MCF 10A (cell line): ENCODE data around the gene PNMA8C. TPM values are rescaled to one million over a fixed set of nuclear protein-coding genes. Genes with fewer than 3 reads are reported as not detected.

ENCODE experiments used
- BruUV-seq: library from RNA; stranded (reverse); fragments of 400-500 nt; replicated peaks from 2 replicates; lab custom pipeline; 2021; lab: Mats Ljungman, UMichigan
- CTCF ChIA-PET: fragments of 300-600 bp; sonication (Branson Sonifier 250); formaldehyde crosslinking; extraction: SDS; loops from one replicate; lab custom pipeline; 2021; ENCODE audit warnings: antibody characterized with exemption, inconsistent platforms; lab: Yijun Ruan, JAX
- POLR2A ChIA-PET: fragments of 300-600, 350-650 bp; sonication (Branson Sonifier 250); formaldehyde crosslinking; extraction: SDS; loops from one replicate; lab custom pipeline; 2020; ENCODE audit warnings: antibody characterized with exemption, inconsistent platforms; lab: Yijun Ruan, JAX
- DNase-seq: peaks from one replicate; pipeline ENCODE4 v3.0.0-alpha.2; 2018; ENCODE audit not compliant: unreplicated experiment
- H3K27ac Mint-ChIP-seq: one replicate; pipeline ENCODE4 v1.8.0; 2022; ENCODE audit warnings: mild to moderate bottlenecking, low read depth, mixed read lengths; ENCODE audit not compliant: unreplicated experiment
- H3K27me3 Mint-ChIP-seq: one replicate; pipeline ENCODE4 v1.8.0; 2022; ENCODE audit warnings: mixed read lengths; ENCODE audit not compliant: insufficient read depth, unreplicated experiment
- H3K36me3 Mint-ChIP-seq: one replicate; pipeline ENCODE4 v1.8.0; 2022; ENCODE audit warnings: mild to moderate bottlenecking, moderate library complexity, mixed read lengths; ENCODE audit not compliant: insufficient read depth, unreplicated experiment
- H3K4me1 Mint-ChIP-seq: one replicate; pipeline ENCODE4 v1.8.0; 2022; ENCODE audit warnings: mixed read lengths; ENCODE audit not compliant: insufficient read depth, unreplicated experiment
- H3K4me3 Mint-ChIP-seq: one replicate; pipeline ENCODE4 v1.8.0; 2022; ENCODE audit warnings: mild to moderate bottlenecking, moderate library complexity, mixed read lengths; ENCODE audit not compliant: unreplicated experiment
- H3K9me3 Mint-ChIP-seq: one replicate; pipeline ENCODE4 v1.8.0; 2022; ENCODE audit warnings: mixed read lengths; ENCODE audit not compliant: unreplicated experiment
- CTCF ChIP-seq: fragments of 200-600 bp; IDR thresholded peaks from one replicate; pipeline ENCODE4 v1.8.0; 2022; ENCODE audit warnings: antibody characterized with exemption, mild to moderate bottlenecking; ENCODE audit not compliant: unreplicated experiment
- intact Hi-C: fragments of 100-400 bp; cut with micrococcal nuclease; formaldehyde crosslinking; loops from 2 replicates; pipeline ENCODE4 v1.14.1; 2022
- total RNA-seq: library from RNA; stranded (reverse); gene quantifications from 2 replicates; pipeline ENCODE4 v1.2.3, GENCODE V29; 2022

The PNMA8C gene
- total RNA-seq, 1 experiment from 2014 or later = not detected

- intact Hi-C loops = no loop called here
- no peaks in the 10 kb centered on the region for H3K4me1 Mint-ChIP-seq
- ChIA-PET POLR2A (no interaction called here), CTCF (interaction anchor here (0.6 to 1.2 kb wide), 3 partner anchors 9 to 59 kb away, joined by 3 read pairs; no protein-coding TSS in a partner anchor)
- H3K9me3 Mint-ChIP-seq = no peaks in the 10 kb centered on the region
- H3K27me3 Mint-ChIP-seq = no peaks in the 10 kb centered on the region
- TF ChIP-seq CTCF = no peak
- no TSS peak for BruUV-seq
- H3K4me3 Mint-ChIP-seq = no peak overlapping the region
- no peak overlapping the region for H3K27ac Mint-ChIP-seq
- no peak for DNase-seq
- H3K36me3 Mint-ChIP-seq = no peaks in the 10 kb centered on the region
Observed at GRCh38 chr19:46411088-46411924, 17.4 kb downstream of the PNMA8C start.

GRCh38 chr19:46410205-46411087 lies 18.3 kb downstream of the PNMA8C start:
- ChIA-PET POLR2A (no interaction called here), CTCF (interaction anchor here (1.0 to 1.2 kb wide), 2 partner anchors 8 to 14 kb away, joined by 3 read pairs; no protein-coding TSS in a partner anchor)
- no peak for DNase-seq
- Mint-ChIP-seq H3K27ac (no peak overlapping the region), H3K9me3 (no peaks in the 10 kb centered on the region), H3K36me3 (no peaks in the 10 kb centered on the region), H3K4me3 (no peak overlapping the region), H3K27me3 (no peaks in the 10 kb centered on the region), H3K4me1 (no peaks in the 10 kb centered on the region)
- BruUV-seq = no TSS peak
- intact Hi-C loops = no loop called here
- no peak for TF ChIP-seq CTCF

GRCh38 chr19:46409191-46409590 lies 19.5 kb downstream of the PNMA8C start:
- ChIA-PET POLR2A (no interaction called here), CTCF (interaction anchor here (0.6 kb wide), 2 partner anchors 83 to 795 kb away, joined by 3 to 4 read pairs; no protein-coding TSS in a partner anchor)
- H3K27me3 Mint-ChIP-seq = no peaks in the 10 kb centered on the region
- H3K36me3 Mint-ChIP-seq = no peaks in the 10 kb centered on the region
- H3K27ac Mint-ChIP-seq = no peak overlapping the region
- intact Hi-C loops = no loop called here
- BruUV-seq = no TSS peak
- H3K4me3 Mint-ChIP-seq = no peak overlapping the region
- no peak for TF ChIP-seq CTCF
- no peaks in the 10 kb centered on the region for H3K9me3 Mint-ChIP-seq
- H3K4me1 Mint-ChIP-seq = no peaks in the 10 kb centered on the region
- DNase-seq = no peak

- H3K4me3 Mint-ChIP-seq = no peak overlapping the region
- intact Hi-C loops = no loop called here
- H3K9me3 Mint-ChIP-seq = no peaks in the 10 kb centered on the region
- H3K27me3 Mint-ChIP-seq = no peaks in the 10 kb centered on the region
- no peak for DNase-seq
- TF ChIP-seq CTCF = no peak
- no TSS peak for BruUV-seq
- H3K36me3 Mint-ChIP-seq = no peaks in the 10 kb centered on the region
- no peak overlapping the region for H3K27ac Mint-ChIP-seq
- CTCF ChIA-PET = no interaction called here
- POLR2A ChIA-PET = no interaction called here
- no peaks in the 10 kb centered on the region for H3K4me1 Mint-ChIP-seq
Observed at GRCh38 chr19:46408664-46409039, 20.1 kb downstream of the PNMA8C start.
